Measurements from ENCODE around the gene AFMID. TPM values are rescaled to one million over a fixed set of nuclear protein-coding genes. Genes with fewer than 3 reads are reported as not detected.
"Not testable (repeated sequence)": the region's sequence is repeated elsewhere in the genome, so short reads cannot be mapped to it uniquely, and the experiment has no call there.

Gene AFMID
- 10 to 100 TPM; 53.9 to 66.7 (median 62.2) TPM for polyA plus RNA-seq (ENCODE audit: insufficient read length in 4 of 4)

GRCh38 chr17:78186692-78187595 is at the start of gene AFMID, which contains the start of gene TK1:
AFMID (plus strand) TSS chr17:78187362; CDS start chr17:78187371, 9 bp downstream.
TK1 (minus strand) TSS chr17:78187052; CDS start chr17:78186994, 58 bp downstream.
- peak; percentile 93 to 95 (median 93) for DNase-seq (ENCODE audit: low read depth in 4 of 4, low spot score in 3 of 4)

- DNase-seq (ENCODE audit: low read depth in 4 of 4, low spot score in 3 of 4) = no peak
Measured at GRCh38 chr17:78137392-78138203, 49.6 kb upstream of the AFMID start.

- DNase-seq (ENCODE audit: low read depth in 4 of 4, low spot score in 3 of 4) = no peak
Measured at GRCh38 chr17:78138204-78139060, 48.7 kb upstream of the AFMID start.

GRCh38 chr17:78139861-78140168 is 47.3 kb upstream of the AFMID start:
- not testable (repeated sequence) for DNase-seq (ENCODE audit: low read depth in 4 of 4, low spot score in 3 of 4)

GRCh38 chr17:78140169-78141051 is 46.8 kb upstream of the AFMID start:
- no peak for DNase-seq (ENCODE audit: low read depth in 4 of 4, low spot score in 3 of 4)

- no peak for DNase-seq (ENCODE audit: low read depth in 4 of 4, low spot score in 3 of 4)
Measured at GRCh38 chr17:78141437-78142118, 45.6 kb upstream of the AFMID start.

GRCh38 chr17:78142119-78142861 is 44.9 kb upstream of the AFMID start:
- no peak for DNase-seq (ENCODE audit: low read depth in 4 of 4, low spot score in 3 of 4)

GRCh38 chr17:78143214-78144146 is 43.7 kb upstream of the AFMID start:
- no peak for DNase-seq (ENCODE audit: low read depth in 4 of 4, low spot score in 3 of 4)

GRCh38 chr17:78144147-78144719 is 42.9 kb upstream of the AFMID start:
- peak in 1 of 4 donors; percentile 73 for DNase-seq (ENCODE audit: low read depth in 4 of 4, low spot score in 3 of 4)

GRCh38 chr17:78144736-78145641 is 42.2 kb upstream of the AFMID start:
- DNase-seq (ENCODE audit: low read depth in 4 of 4, low spot score in 3 of 4) = no peak

GRCh38 chr17:78146471-78146869 is 40.7 kb upstream of the AFMID start:
- DNase-seq (ENCODE audit: low read depth in 4 of 4, low spot score in 3 of 4) = no peak

- no peak for DNase-seq (ENCODE audit: low read depth in 4 of 4, low spot score in 3 of 4)
Measured at GRCh38 chr17:78146881-78147280, 40.3 kb upstream of the AFMID start.

GRCh38 chr17:78147315-78147998 is 39.7 kb upstream of the AFMID start:
- DNase-seq (ENCODE audit: low read depth in 4 of 4, low spot score in 3 of 4) = no peak

- no peak for DNase-seq (ENCODE audit: low read depth in 4 of 4, low spot score in 3 of 4)
Measured at GRCh38 chr17:78148286-78149016, 38.7 kb upstream of the AFMID start.
